Chondrocyte (in vitro differentiated cells): ENCODE results near the gene ATP1A2. TPM values are rescaled to one million over a fixed set of nuclear protein-coding genes. Genes with fewer than 3 reads are reported as not detected.

ENCODE experiments used
- DNase-seq: peaks from one replicate; pipeline ENCODE4 v3.0.0; 2021; ENCODE audit warnings: mixed read lengths, low spot score
- H3K27ac Mint-ChIP-seq: one replicate; pipeline ENCODE4 v1.8.0; 2021; ENCODE audit warnings: mild to moderate bottlenecking, moderate library complexity, mixed read lengths; ENCODE audit not compliant: unreplicated experiment
- H3K27me3 Mint-ChIP-seq: 2 replicates; pipeline ENCODE4 v1.8.0; 2021; ENCODE audit warnings: low read depth, mixed read lengths
- H3K36me3 Mint-ChIP-seq: 2 replicates; pipeline ENCODE4 v1.8.0; 2021; ENCODE audit warnings: low read depth, mixed read lengths
- H3K4me1 Mint-ChIP-seq: 2 replicates; pipeline ENCODE4 v1.8.0; 2021; ENCODE audit warnings: low read depth, mild to moderate bottlenecking, mixed read lengths
- H3K4me3 Mint-ChIP-seq: one replicate; pipeline ENCODE4 v1.8.0; 2021; ENCODE audit warnings: mild to moderate bottlenecking, moderate library complexity, mixed read lengths; ENCODE audit not compliant: unreplicated experiment
- H3K9me3 Mint-ChIP-seq: 2 replicates; pipeline ENCODE4 v1.8.0; 2021; ENCODE audit warnings: low read depth, mixed read lengths
- CTCF ChIP-seq: fragments of 200-600 bp; sonication (generic); IDR thresholded peaks from 2 replicates; pipeline ENCODE4 v1.5.0; 2021; ENCODE audit warnings: antibody characterized with exemption, mild to moderate bottlenecking, moderate library complexity
- total RNA-seq: library from RNA; stranded (reverse); gene quantifications from 3 replicates; pipeline ENCODE4 v1.2.1, GENCODE V29; 2021

The ATP1A2 gene
- total RNA-seq, 1 donor from 2014 or later = 2.9 TPM

- Mint-ChIP-seq H3K27ac (no peak overlapping the region), H3K36me3 (no peaks in the 10 kb centered on the region), H3K9me3 (no peaks in the 10 kb centered on the region), H3K4me1 (peaks cover 9% of the 10 kb centered on the region), H3K27me3 (peaks cover 5% of the 10 kb centered on the region), H3K4me3 (no peak overlapping the region)
- no peak for TF ChIP-seq CTCF
- no peak for DNase-seq
These were observed 48.6 kb downstream of the ATP1A2 start for GRCh38 chr1:160164121-160164520.

- TF ChIP-seq CTCF = no peak
- H3K27me3 Mint-ChIP-seq = peaks cover 5% of the 10 kb centered on the region
- no peak overlapping the region for H3K27ac Mint-ChIP-seq
- DNase-seq = no peak
- no peak overlapping the region for H3K4me3 Mint-ChIP-seq
- peaks cover 21% of the 10 kb centered on the region for H3K4me1 Mint-ChIP-seq
- no peaks in the 10 kb centered on the region for H3K36me3 Mint-ChIP-seq
- no peaks in the 10 kb centered on the region for H3K9me3 Mint-ChIP-seq
These were observed 50.8 kb downstream of the ATP1A2 start for GRCh38 chr1:160166166-160166868.

GRCh38 chr1:160167056-160167455 lies 51.5 kb downstream of the ATP1A2 start:
- no peak for TF ChIP-seq CTCF
- no peak for DNase-seq
- H3K27me3 Mint-ChIP-seq = peaks cover 6% of the 10 kb centered on the region
- no peaks in the 10 kb centered on the region for H3K9me3 Mint-ChIP-seq
- no peak overlapping the region for H3K4me3 Mint-ChIP-seq
- no peaks in the 10 kb centered on the region for H3K36me3 Mint-ChIP-seq
- H3K4me1 Mint-ChIP-seq = peaks cover 27% of the 10 kb centered on the region
- H3K27ac Mint-ChIP-seq = no peak overlapping the region

GRCh38 chr1:160167580-160167979 lies 52.0 kb downstream of the ATP1A2 start:
- Mint-ChIP-seq H3K27ac (no peak overlapping the region), H3K36me3 (no peaks in the 10 kb centered on the region), H3K27me3 (peaks cover 8% of the 10 kb centered on the region), H3K9me3 (no peaks in the 10 kb centered on the region), H3K4me3 (no peak overlapping the region), H3K4me1 (peaks cover 28% of the 10 kb centered on the region)
- TF ChIP-seq CTCF = peak; percentile 27
- DNase-seq = no peak

- peak; percentile 3 for TF ChIP-seq CTCF
- Mint-ChIP-seq H3K4me3 (no peak overlapping the region), H3K27ac (no peak overlapping the region), H3K27me3 (peaks cover 8% of the 10 kb centered on the region), H3K36me3 (no peaks in the 10 kb centered on the region), H3K9me3 (no peaks in the 10 kb centered on the region), H3K4me1 (peaks cover 28% of the 10 kb centered on the region)
- DNase-seq = no peak
These were observed 52.5 kb downstream of the ATP1A2 start for GRCh38 chr1:160168016-160168415.
